HG03354 (cell line): Measurements from ENCODE around the gene CABYR.
A peak's percentile ranks its signal among the peaks of the same experiment; 100 is the strongest.

Experiments used
- ATAC-seq: cut with Tn5 transposase; IDR thresholded peaks from one replicate; pipeline ENCODE4 v1.9.1; 2021; ENCODE audit warnings: mild to moderate bottlenecking; ENCODE audit not compliant: unreplicated experiment, poor library complexity, severe bottlenecking

Gene CABYR, protein sequence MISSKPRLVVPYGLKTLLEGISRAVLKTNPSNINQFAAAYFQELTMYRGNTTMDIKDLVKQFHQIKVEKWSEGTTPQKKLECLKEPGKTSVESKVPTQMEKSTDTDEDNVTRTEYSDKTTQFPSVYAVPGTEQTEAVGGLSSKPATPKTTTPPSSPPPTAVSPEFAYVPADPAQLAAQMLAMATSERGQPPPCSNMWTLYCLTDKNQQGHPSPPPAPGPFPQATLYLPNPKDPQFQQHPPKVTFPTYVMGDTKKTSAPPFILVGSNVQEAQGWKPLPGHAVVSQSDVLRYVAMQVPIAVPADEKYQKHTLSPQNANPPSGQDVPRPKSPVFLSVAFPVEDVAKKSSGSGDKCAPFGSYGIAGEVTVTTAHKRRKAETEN

DNA sequence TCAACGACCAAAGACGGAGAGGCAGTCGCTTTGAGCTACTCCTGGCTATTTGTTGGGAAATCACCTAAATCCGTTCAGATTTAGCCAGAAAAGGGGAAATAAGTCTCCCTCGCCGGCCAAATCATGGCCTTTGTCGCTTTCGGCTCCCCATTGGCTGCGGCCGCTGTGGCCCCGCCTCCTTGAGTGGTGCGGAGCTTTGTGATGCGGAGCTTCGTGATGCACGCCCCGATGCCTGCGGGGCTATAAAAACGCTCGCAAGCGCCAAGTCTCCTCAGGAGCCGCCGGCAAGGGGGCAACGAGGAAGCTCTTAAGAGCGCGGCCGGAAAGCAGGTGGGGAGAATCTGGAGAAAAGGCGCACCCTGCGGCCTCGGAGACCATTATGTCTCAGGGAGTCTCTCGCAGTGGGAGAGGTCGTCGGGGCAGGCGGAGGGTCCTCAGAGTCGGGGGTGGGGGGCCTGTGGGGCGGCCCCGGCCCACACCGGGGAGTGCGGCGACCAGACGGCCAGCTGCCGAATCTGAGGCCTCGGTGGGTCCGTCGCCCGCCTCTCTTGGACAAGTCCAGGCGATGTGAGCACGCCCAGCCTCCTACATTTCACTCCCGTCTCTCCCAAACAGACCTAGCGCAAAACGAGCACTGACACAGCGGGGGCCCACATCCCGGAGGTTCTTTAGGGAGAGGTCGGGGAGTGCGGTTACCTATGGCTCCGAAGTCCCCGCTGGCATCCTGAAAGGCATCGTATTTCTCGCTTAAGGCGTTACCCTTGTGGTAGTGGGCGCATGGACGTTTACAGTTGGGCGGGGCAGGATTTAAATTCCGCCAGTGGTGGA, at the start of gene CABYR:
CABYR (plus strand) TSS at position 274 of the 828 bp plus-strand sequence. CDS start 4,053 bp downstream, outside the sequence.
- peak; percentile 89 for ATAC-seq

DNA sequence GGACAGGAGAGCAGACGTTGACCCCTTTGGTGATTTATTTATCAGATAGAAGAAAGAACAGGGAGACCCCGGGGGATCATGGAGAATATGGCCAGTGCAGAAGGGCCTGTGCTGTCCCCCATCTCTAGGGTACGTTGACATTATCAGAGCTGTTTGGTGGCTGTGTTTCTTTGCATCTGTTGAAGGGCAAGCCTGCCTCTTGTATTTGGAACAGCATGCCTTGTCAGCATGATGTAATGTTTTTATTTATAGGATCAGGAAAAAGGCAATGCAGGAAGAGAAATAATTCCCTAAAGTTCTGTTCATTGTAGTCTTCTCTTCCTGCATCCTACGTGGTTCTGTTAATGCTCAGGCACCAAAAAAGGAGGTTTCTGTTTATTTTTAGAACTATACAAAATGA, 49.8 kb upstream of the CABYR start:
- no peak for ATAC-seq

DNA sequence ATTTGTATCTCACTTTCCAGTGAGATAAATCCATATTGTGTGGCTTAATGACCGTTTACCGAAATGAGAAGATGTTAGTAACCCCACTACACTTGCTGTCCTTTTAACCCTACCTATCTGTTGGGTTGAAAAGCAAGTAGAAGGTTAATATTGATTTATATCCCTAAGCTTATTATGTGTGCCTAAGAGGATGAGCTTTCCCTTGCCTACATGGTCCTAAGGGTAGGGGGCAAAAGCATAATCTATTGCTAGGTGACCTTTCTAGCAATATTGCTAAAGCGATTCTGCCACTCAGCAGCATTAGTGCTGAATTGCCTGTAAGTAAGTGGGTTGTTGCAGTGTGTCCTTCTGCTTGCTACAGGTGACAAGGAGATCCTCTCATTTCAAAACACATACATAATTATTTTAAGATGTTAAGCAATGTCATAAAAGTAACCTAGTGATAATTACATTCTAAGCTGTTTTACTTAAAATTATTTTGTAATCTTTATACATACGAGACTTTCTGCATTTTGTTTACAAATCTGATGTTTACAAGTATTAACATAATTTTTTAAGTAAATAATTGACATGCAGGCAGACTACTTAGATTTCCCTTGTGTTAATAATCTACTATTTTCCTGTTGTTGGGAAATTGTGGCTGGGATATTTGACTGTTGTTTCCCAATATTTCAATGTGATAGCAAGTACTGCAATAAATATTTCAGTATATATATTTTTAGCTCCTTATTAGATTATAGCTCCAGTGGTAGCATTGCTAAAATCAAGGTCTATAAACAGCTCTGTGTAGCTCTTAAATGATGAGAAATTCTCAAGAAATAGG, 49.1 kb upstream of the CABYR start:
- ATAC-seq, result no peak

DNA sequence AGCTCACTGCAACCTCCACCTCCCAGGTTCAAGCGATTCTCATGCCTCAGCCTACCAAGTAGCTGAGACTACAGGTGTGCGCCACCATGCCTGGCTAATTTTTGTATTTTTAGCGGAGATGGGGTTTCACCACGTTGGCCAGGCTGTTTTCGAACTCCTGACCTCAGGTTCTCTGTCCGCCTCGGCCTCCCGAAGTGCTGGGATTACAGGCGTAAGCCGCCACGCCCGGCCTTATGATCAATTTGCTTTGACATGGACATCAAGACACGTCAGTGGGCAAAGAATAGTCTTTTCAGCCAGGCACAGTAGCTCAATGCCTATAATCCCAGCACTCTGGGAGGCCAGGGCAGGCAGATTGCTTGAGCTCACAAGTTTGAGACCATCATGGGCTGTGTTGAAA, 48.0 kb upstream of the CABYR start:
- ATAC-seq, result no peak

DNA sequence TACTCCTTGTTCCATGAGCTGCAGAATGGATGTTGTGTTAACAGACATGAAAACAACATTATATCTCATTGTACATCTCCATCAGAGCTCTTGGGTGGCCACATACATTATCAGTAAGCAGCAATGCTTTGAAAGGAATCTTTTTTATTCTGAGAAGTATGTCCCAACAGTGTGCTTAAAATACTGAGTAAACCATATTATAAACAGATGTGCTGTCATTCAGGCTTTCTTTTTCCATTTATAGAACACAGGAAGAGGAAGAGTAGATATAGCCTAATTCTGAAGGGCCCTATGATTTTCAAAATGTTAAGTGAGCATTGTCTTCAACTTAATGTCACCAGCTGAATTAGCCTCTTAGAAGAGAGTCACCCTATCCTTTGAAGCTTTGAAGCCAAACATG, 44.3 kb upstream of the CABYR start:
- no peak for ATAC-seq

DNA sequence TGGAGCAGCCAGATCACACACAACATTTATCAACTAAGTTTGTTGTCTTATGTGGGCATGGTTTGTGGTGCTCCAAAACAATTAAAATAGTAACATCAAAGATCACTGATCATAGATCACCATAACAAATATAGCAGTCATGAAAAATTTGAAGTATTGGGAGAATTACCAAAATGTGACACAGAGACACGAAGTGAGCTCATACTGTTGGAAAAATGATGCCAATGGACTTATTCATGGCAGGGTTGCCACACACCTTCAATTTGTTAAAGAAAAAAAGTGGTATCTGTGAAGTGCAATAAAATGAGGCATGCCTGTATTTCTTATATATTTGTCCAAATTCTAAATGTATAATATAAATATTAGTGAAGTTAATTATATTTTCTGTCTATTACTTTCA, 42.9 kb upstream of the CABYR start:
- no peak for ATAC-seq

DNA sequence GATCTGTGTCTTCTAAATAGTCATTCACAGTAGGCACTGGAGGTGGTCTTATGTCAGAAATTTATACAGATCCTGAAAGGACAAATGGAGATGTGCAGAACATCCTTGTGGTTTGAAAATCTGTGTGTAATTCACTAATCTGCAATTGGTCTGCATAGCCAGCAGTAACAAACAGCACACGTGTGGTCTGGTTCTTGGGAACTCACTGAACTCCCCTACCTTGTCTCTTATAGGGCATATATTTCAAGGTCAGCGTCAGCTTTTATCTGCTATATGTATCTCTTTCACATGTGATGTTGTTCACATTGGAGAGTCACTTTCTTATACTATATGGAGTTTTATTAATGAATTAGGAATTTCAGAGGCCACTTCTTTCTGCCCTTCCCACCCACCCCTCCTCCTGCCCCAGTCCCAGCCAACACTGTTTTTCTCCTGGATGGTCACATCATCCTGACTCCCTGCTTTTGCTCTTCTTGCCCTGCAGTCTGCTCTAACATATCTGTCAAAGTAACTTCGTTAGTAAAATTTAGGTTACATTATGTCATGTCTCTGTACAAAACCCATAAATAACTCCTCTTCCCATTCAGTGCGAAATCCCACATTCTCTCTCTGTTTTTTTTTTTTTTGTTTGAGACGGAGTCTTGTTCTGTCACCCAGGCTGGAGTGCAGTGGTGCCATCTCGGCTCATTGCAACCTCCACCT, 35.4 kb upstream of the CABYR start:
- ATAC-seq, result no peak

DNA sequence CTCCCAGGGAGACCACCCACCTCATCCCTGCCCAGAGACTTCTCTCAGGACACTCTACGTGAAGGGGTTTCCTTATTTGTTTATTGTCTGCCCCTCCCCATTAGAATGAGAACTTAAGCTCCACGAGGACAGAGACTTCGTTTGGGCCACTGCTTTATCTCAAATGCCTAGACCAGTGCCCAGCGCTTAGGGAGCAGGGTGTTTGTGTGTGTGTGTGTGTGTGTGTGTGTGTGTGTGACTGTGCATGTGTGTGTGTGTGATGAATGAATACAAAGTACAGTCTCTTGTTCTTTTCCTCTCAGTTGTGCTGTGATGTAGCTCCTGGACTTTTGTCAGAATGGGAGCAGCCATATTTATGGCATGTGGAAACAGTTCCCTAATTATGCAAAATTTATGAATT, 34.4 kb upstream of the CABYR start:
- ATAC-seq, result no peak

DNA sequence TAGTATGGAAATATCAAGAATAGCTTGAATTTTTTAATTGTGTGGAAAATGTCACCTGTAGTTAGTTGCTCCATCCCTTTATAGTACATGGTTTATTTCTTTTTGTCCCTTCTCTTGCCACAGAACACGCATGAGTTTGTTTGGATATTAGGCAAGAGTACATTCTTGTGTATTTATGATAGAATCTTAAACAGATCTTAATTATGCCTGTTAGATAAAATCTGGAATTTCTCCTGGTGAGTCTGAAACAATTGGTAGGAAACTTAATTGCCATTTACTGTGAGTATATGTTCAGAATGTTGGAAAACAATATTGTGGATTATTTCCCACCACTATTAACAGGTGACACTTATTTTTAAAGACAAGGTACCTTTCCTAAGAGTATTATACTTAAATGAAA, 30.2 kb upstream of the CABYR start:
- no peak for ATAC-seq

DNA sequence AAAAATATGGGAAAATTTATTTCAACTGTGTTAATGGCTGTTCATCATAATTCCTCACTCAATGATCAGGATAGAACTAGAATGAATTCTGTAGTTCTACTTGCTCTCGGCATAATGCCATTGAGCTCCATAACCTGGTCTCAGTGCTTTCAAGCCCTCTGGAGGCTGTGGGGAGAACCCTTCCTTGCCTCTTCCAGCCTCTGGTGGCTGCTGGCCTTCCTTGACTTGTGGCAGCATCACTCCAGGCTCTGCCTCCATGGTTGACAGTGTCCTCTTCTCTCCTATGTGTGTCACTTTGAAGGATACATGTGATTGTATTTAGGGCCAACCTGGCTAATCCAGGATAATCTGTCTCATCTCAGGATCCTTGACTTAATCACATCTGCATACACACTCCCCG, 26.9 kb upstream of the CABYR start:
- no peak for ATAC-seq

DNA sequence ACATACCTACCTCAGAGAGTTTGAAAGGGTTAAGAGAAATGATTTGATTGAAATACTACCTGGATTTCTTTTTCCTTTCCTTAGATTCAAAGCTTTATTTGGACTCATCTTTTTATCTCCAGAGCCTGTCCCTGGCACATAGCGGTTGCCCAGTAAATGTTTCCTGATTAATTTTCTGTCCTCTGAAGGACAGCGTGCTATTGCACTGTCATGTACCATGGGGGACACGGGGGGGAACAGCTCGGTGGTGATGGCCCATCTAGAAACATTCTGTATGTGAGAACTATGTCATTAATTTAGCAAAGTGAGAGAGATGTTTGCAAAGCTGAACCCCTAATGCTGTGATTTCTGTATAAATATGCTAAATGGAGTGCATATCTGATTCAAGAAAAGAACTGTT, 26.4 kb upstream of the CABYR start:
- ATAC-seq, result no peak

DNA sequence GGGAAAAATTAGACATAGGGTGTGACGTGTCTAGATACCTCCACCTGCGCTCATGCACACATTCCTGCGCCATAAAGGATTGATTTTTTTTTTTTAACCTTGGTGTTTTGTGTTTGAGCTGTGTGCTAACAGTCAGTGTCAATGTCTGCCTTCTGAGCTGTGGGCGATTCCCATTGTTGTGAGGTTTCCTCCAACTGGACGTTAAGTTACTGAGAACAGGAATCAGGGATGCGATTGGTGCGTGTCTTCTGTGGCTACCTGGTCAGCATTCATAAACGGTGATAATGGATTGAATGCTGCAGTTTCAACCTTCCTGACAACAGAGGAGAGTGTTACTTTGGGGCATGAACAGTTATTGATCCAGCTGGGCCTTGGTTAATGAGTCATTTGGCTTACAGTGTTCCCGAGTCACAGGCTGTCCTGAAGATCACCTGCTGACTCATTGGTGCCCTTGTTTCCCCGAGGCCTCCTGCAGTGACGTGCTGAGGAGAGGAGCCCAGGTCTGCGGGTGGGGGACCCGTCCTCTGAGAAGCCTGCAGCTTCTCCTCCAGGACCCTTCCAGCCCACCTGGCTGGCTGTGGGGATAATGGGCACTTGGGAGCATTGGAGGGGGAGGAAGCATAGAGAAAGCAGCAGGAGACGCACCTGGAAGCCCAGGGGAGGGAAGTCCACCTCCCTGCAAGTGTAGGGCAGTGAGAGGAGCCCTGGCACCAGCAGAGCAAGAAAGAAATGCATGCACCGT, 25.8 kb upstream of the CABYR start:
- no peak for ATAC-seq

DNA sequence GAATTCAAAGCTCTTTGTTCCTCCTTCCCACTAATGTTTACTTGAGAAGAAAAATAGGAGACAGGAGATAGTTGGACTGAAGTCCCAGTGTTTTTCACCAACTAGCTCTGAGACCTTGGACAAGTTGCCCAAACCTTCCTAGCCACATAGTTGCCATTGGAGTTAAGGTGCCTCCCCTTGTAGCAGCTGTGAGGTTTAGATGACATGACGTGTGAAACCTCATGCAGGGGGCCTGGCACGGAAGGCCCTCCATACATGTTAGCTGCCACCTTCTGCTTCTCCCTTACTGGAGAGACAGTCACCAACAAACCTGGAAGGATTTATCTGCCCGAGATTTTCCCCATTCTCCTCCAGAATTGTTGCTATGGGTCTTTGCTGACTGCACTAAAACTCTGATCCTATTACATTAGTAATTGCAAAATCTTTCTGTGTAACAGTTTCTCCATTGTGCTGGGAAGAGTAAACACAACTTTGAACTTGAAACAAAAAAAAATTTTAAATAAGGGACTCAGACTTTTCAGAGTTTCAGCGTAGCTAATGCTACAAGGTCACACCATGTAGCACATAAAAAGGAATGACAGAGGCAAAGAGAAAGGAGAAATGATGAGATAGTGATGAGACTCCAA, 23.8 kb upstream of the CABYR start:
- ATAC-seq, result no peak

DNA sequence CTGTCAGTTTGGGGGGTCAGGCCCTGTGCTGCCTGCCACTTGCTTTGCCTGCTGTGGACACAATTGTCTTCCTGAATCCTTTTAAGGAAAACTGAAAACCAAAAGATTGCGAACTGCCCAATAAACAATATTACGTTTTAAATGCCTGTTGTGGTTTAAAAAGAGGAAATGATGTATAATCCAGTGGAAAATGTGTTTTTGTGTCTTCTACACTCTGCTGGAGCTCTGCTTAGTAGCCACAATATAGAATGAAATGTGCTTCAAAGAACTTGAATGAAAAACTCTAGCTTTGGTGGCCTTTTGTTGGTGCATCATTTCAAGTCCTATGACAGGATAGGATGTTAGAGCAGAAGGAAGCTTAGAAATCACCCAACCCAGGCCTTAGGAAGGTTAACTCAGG, 23.2 kb upstream of the CABYR start:
- ATAC-seq, result no peak

DNA sequence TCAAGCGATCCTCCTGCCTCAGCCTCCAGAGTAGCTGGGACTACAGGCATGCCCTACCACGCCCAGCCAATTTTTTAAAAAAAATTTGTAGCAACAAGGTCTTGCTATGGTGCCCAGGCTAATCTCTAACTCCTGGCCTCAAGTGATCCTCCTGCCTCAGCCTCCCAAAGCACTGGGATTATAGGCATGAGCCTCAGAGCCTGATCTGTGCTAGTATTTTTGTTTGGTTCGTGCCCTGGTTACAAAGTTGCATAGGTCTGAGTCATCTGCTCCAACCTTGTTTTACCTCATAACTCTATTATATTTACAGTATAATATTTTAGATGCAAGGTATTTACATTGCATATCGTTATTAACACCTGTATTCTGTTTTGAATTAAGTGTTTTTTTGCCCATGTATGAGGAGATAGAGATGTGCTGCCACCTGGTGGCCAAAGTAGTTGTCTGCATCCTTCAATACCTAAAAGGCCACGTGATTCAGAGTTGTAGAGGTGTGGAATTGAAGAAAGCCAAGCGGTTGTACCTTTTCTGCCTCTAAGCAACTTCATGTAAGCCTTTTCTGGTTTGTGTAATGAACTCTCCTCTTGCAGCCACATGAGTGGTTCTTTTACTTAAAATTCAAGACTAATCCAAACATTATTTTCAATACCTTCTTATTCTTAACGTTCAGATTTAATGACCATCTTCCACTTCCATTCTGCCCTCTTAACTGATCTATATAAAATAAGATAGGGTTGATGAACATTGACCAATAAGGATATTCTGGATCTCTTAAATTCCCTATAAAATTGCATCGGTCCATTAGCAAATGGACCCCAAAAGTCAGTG, 19.9 kb upstream of the CABYR start:
- ATAC-seq, result peak; percentile 93

DNA sequence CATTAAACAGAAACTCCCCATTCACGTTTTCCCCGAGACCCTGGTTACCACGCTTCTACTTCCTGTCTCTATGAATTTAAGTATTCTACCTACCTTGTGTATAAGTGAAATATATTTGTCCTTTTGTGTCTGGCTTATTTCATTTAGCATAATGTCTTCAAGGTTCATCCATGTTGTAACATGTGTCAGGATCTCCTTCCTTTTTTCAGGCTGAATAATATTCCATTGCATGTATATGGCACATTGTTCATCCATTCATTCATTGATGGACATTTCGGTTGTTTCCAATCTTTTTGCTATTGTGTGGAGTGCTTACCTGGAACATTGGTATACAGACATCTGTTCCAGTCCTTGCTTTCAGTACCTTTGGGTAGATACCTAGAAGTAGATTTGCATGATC, 18.2 kb upstream of the CABYR start:
- ATAC-seq, result no peak

DNA sequence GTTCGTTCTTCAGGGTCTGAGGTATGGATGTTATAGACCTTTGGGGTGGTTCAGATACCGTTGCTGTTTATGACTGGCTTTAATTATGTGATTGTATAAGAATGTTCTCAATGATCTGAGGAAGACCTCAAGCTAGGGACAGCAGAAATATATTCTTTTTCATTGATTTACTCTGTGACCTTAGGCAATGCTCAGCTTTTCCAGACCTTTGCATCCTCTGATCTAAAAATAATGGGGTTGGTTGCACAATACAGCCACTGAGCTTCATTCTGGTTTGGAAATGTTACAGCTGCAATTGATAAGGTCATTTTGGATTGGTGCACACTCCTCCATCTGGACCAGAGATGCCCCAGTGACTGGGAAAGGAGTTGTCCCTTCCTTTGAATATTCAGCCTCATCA, 17.2 kb upstream of the CABYR start:
- no peak for ATAC-seq
